Endothelial cell (in vitro differentiated cells): Measurements from ENCODE around the gene GDF15. TPM values are rescaled to one million over a fixed set of nuclear protein-coding genes. Genes with fewer than 3 reads are reported as not detected.
"Not testable (repeated sequence)": the region's sequence is repeated elsewhere in the genome, so short reads cannot be mapped to it uniquely, and the experiment has no call there.

Experiments used
- DNase-seq: peaks from one replicate; pipeline ENCODE4 v3.0.0; 2021; ENCODE audit warnings: low spot score
- H3K27ac Mint-ChIP-seq: one replicate; pipeline ENCODE4 v1.8.0; 2021; ENCODE audit warnings: mixed read lengths, inconsistent platforms; ENCODE audit not compliant: unreplicated experiment
- H3K27me3 Mint-ChIP-seq: one replicate; pipeline ENCODE4 v1.8.0; 2021; ENCODE audit warnings: mild to moderate bottlenecking, moderate library complexity, mixed read lengths, inconsistent platforms; ENCODE audit not compliant: unreplicated experiment
- H3K36me3 Mint-ChIP-seq: one replicate; pipeline ENCODE4 v1.8.0; 2021; ENCODE audit warnings: mild to moderate bottlenecking, low read depth, mixed read lengths, inconsistent platforms; ENCODE audit not compliant: unreplicated experiment
- H3K4me1 Mint-ChIP-seq: one replicate; pipeline ENCODE4 v1.8.0; 2021; ENCODE audit warnings: mild to moderate bottlenecking, mixed read lengths, inconsistent platforms; ENCODE audit not compliant: unreplicated experiment
- H3K4me3 Mint-ChIP-seq: one replicate; pipeline ENCODE4 v1.8.0; 2021; ENCODE audit warnings: mild to moderate bottlenecking, mixed read lengths, inconsistent platforms; ENCODE audit not compliant: unreplicated experiment
- H3K9me3 Mint-ChIP-seq: one replicate; pipeline ENCODE4 v1.8.0; 2021; ENCODE audit warnings: mixed read lengths, inconsistent platforms; ENCODE audit not compliant: unreplicated experiment
- CTCF ChIP-seq: fragments of 200-600 bp; sonication (generic); IDR thresholded peaks from one replicate; pipeline ENCODE4 v1.5.0; 2021; ENCODE audit warnings: antibody characterized with exemption; ENCODE audit not compliant: unreplicated experiment
- total RNA-seq: library from RNA; stranded (reverse); fragmentation: NEBNext Ultra II Directional; extraction: Animal tissue kit (Norgen Biotek cat#: 25700); gene quantifications from one replicate; pipeline ENCODE4 v1.2.1, GENCODE V29; 2021; ENCODE audit not compliant: unreplicated experiment

The GDF15 gene
- total RNA-seq, 1 donor from 2014 or later: 1.3 TPM

- H3K4me3 Mint-ChIP-seq: no peak within 1 kb of the TSS
- no peak within 1 kb of the TSS for H3K27ac Mint-ChIP-seq
- no peaks in the 10 kb centered on the region for H3K36me3 Mint-ChIP-seq
- no peak for TF ChIP-seq CTCF
- peaks cover 8% of the 10 kb centered on the region for H3K4me1 Mint-ChIP-seq
- DNase-seq: no peak
- peaks cover 4% of the 10 kb centered on the region for H3K27me3 Mint-ChIP-seq
- no peaks in the 10 kb centered on the region for H3K9me3 Mint-ChIP-seq
Observed at GRCh38 chr19:18397242-18398202, 11.6 kb downstream of the GDF15 start, which contains the start of gene LRRC25. LRRC25 (minus strand) TSS chr19:18397622; CDS start chr19:18396963, 659 bp downstream.

GRCh38 chr19:18399008-18399407 lies 13.1 kb downstream of the GDF15 start:
- Mint-ChIP-seq H3K27ac (no peak overlapping the region), H3K27me3 (peaks cover 4% of the 10 kb centered on the region), H3K36me3 (no peaks in the 10 kb centered on the region), H3K4me1 (peaks cover 11% of the 10 kb centered on the region), H3K4me3 (no peak overlapping the region), H3K9me3 (no peaks in the 10 kb centered on the region)
- no peak for DNase-seq
- no peak for TF ChIP-seq CTCF

GRCh38 chr19:18401580-18402112 lies 15.7 kb downstream of the GDF15 start:
- DNase-seq: peak; percentile 53
- no peak overlapping the region for H3K4me3 Mint-ChIP-seq
- peaks cover 6% of the 10 kb centered on the region for H3K27me3 Mint-ChIP-seq
- H3K9me3 Mint-ChIP-seq: no peaks in the 10 kb centered on the region
- no peak overlapping the region for H3K27ac Mint-ChIP-seq
- peaks cover 11% of the 10 kb centered on the region for H3K4me1 Mint-ChIP-seq
- no peak for TF ChIP-seq CTCF
- H3K36me3 Mint-ChIP-seq: no peaks in the 10 kb centered on the region

GRCh38 chr19:18402455-18403248 lies 16.7 kb downstream of the GDF15 start:
- Mint-ChIP-seq H3K4me3 (peak overlapping the region; percentile 21), H3K4me1 (peaks cover 11% of the 10 kb centered on the region)
- H3K27ac Mint-ChIP-seq, H3K36me3 Mint-ChIP-seq, DNase-seq, H3K27me3 Mint-ChIP-seq, H3K9me3 Mint-ChIP-seq: not testable (repeated sequence)

- Mint-ChIP-seq H3K4me1 (peaks cover 11% of the 10 kb centered on the region), H3K27me3 (peaks cover 15% of the 10 kb centered on the region)
- H3K4me3 Mint-ChIP-seq, H3K27ac Mint-ChIP-seq, H3K9me3 Mint-ChIP-seq, H3K36me3 Mint-ChIP-seq, DNase-seq: not testable (repeated sequence)
Observed at GRCh38 chr19:18405754-18406153, 19.8 kb downstream of the GDF15 start.
